CD4-positive, alpha-beta T cell treated with Interleukin-21 for 1 hour (primary cell): ENCODE results near the gene SLC39A2.
"Not testable (repeated sequence)": the region's sequence is repeated elsewhere in the genome, so short reads cannot be mapped to it uniquely, and the experiment has no call there.

Source experiments
- DNase-seq: peaks from one replicate; pipeline ENCODE4 v3.0.0-alpha.2; 2020

Gene SLC39A2

DNA sequence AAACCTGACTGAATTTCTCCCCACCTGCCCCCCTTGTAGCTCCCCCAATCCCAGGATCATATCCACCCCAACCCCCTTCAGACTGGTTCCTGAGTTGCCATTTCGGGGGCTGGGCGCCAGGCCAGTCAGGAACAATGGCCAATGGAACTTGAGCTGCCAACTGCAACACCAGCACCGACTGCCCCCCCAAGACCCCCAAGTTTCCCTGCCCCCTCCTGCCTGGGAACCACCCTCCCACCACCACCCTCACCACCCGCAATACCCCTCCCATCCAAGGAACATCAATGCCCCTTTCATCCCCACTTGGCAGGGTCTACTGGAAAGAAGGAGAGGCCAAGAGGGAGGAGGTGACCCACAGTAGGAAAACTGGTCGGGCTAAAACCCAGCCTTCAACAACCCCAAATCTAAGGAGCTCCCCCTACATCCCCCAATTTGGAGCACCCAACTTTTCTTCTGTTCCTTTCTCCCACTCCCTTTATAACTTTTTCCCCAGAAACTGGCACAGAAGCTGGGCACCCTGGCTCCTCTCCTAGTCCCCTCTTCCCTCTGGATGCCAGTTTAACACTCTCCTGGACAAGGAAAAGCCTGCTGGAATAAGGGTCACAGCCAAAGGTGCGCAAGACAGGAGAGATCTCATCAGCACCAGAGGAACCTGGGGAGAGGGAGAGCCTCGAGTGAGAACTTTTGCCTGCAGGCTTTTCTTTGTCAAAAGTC lies 27.3 kb downstream of the SLC39A2 start:
- no peak for DNase-seq

DNA sequence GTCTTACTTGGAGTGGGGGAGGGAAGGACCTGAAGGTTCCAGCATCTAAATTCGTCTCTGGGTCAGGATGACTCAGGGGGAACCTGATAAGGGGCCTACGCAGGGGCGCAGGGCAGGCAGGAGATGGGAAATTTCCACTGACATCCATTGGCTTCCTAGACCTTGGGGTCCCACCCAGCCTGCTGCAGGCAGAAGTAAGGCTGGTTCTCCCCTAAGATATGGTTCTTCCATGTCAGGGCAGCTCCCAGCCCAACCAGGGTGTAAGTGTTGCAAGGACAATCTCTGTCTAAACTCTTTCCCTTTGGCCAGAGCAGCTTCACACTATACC lies 27.9 kb downstream of the SLC39A2 start:
- no peak for DNase-seq

- no peak for DNase-seq
These were observed 30.8 kb downstream of the SLC39A2 start, which contains the start of gene TPPP2 for GRCh38 chr14:21029917-21030316. TSS of gene TPPP2 (plus strand) at chr14:21030217. CDS start at chr14:21030582, 365 bp downstream.

- DNase-seq = no peak
These were observed 31.4 kb downstream of the SLC39A2 start for GRCh38 chr14:21030531-21030930.

GRCh38 chr14:21032326-21033132 lies 33.4 kb downstream of the SLC39A2 start:
- DNase-seq = no peak

- DNase-seq = no peak
These were observed 34.1 kb downstream of the SLC39A2 start for GRCh38 chr14:21033133-21033698.

DNA sequence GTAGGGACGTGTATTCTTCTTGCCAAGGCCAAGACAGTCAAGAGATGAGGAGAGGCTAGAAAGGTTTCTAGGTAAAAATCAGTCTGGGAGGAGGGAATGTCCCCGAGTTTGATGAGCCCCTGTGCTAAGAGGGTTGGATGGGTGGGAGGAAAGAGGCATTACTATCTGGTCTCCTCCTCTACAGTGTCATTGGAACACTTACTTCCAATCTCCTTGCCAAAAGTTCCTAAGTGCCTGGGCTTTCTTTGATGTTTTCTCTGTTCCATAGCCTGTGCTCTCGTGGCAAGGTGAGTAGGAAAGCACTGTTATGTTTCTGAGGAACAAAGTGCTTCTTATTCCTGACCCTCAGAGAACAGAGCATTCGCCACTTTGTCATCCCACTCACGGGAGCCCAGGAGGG lies 35.6 kb downstream of the SLC39A2 start, which contains the start of gene RNASE13:
TSS of gene RNASE13 (minus strand) at position 101 of the 400 bp plus-strand sequence. CDS start 519 bp downstream, outside the sequence.
- no peak for DNase-seq

DNA sequence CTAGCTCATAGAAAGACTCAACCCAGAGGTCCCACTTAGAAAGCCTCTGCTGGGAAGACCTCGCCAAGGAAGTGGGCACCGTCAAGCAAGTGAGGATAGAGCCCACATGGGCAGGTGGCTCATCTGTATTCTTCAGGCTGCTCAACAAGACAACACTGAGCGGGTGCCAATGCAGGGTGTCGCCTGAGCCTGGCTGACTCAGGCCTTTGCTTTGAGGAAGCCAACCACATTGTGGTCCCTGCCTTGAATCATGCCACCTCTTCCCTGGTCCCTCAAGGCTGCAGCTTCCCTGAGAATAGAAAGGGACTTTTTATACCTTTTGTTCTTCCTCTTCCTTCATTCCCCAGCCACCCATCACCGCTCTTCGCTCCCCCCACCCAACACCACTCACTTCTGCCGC lies 37.7 kb downstream of the SLC39A2 start:
- no peak for DNase-seq

DNA sequence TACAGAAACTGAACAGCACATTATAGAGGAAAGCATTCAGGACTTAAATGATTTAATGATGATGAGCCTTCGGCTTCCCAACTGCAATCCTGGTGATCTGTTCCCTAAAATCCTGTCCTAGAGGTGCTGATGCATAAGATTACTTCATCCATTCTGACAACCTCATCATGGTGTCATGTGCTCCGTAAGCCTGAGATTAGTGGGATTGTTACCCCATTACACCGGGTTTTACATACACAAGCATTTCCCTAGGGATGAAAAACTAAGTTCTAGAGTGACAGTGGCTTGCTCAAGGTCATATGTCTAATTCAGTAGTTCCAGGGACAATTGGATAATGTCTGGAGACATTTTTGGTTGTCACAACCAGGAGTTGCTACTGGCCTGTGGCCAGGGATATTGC lies 38.1 kb downstream of the SLC39A2 start:
- no peak for DNase-seq

DNA sequence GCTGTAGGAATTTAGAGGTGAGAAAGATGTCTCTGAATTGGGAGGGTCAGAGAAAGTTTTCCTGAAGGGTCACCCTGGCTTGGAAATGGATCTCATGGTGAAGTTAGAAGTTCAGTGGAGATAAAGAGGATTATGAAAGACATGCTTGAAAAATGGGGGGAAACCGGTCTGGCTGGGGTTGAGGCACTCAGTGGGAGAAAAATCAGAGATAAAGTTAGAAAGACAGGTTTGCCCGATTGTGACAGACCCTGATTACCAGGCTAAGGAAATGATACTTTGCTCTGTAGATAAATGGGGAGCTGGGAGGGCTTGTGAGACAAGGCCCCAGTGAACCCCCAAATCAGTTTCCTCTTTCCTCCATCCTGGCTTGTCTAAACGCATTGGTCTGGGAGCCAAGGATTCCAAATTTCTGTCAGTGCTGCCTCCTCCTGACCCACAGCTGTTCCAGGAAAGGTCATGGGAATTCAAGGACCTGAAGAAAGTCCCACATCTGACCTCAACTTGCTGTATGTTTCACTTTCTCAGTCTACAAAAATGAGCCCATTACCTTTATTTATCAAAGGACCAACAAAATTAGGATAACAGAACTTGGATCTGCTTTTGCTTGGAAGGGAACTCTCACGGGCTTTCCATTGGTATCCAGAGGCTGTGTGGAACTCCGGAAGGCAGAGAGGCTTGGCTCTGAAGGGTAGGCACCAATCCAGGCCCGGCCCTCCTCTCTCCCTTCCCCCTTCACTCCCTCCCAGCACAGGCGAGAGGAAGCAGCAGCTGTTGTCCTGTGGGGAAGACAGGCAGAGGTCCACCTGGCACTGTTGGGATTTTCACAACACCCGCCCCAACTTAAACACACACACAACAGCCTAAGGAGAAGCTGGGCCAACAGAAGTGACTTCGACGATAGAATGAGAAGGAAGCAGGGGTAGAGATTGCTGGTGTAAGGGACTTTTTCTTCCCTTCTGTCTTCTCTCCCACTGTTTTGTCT lies 39.6 kb downstream of the SLC39A2 start:
- DNase-seq = no peak

GRCh38 chr14:21039585-21040369 lies 40.7 kb downstream of the SLC39A2 start:
- DNase-seq = peak; percentile 54

GRCh38 chr14:21040370-21040925 lies 41.4 kb downstream of the SLC39A2 start:
- DNase-seq = no peak

DNA sequence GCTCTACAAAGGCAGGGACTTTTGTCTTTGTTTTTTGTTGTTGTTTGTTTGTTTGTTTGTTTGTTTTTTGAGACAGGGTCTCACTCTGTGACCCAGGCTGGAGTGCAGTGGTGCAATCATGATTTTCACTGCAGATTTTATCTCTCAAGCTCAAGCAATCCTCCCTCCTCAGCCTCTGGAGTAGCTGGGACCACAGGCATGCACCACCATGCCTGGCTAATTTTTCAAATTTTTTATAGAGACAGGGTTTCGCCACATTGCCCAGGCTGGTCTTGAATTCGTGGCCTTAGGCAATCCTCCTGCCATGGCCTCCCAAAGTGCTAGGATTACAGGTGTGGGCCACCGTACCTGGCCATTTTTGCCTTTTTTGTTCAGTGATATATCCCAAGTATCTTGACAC lies 41.8 kb downstream of the SLC39A2 start:
- not testable (repeated sequence) for DNase-seq

DNA sequence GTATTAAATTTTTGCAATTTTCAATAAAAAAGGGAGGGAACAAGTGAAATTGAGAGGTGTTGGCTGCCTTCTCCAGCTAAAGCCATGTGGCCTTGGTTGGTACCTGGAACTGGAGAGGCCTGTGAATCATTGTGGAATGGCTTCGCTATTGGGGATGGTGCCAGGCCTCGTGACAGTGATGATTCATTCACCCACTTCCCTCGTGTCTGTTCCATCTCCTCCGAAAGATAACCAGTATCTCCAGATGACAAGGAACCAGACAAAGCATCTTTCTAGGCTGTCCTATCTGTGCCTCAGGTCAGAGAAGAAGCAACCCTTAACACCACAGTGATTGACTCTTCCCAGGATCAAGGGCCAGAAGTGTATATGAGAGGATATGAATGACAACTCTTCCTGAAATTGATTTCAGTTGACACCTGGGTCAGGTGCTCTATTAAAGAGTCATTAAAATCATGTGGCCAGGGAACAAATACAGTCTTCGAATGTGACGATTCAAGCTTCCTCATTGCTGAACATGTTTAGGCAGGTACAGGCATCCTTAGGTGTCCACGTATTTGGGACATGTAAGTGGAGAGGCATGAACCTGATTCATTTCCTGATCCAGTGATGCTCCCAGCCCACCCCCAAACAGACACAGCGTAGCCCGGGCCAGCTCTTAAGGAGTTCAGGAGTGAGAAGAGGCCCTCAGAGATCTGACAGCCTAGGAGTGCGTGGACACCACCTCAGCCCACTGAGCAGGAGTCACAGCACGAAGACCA lies 42.8 kb downstream of the SLC39A2 start, which contains the start of gene RNASE7:
TSS of gene RNASE7 (plus strand) at position 687 of the 758 bp plus-strand sequence. CDS start 631 bp downstream, outside the sequence.
- DNase-seq = no peak

DNA sequence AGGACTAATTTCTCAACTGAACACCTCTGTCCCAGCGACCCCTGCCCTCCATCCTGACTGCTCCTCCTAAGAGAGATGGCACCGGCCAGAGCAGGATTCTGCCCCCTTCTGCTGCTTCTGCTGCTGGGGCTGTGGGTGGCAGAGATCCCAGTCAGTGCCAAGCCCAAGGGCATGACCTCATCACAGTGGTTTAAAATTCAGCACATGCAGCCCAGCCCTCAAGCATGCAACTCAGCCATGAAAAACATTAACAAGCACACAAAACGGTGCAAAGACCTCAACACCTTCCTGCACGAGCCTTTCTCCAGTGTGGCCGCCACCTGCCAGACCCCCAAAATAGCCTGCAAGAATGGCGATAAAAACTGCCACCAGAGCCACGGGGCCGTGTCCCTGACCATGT lies 43.8 kb downstream of the SLC39A2 start:
- no peak for DNase-seq

GRCh38 chr14:21043387-21043973 lies 44.4 kb downstream of the SLC39A2 start:
- DNase-seq = no peak

DNA sequence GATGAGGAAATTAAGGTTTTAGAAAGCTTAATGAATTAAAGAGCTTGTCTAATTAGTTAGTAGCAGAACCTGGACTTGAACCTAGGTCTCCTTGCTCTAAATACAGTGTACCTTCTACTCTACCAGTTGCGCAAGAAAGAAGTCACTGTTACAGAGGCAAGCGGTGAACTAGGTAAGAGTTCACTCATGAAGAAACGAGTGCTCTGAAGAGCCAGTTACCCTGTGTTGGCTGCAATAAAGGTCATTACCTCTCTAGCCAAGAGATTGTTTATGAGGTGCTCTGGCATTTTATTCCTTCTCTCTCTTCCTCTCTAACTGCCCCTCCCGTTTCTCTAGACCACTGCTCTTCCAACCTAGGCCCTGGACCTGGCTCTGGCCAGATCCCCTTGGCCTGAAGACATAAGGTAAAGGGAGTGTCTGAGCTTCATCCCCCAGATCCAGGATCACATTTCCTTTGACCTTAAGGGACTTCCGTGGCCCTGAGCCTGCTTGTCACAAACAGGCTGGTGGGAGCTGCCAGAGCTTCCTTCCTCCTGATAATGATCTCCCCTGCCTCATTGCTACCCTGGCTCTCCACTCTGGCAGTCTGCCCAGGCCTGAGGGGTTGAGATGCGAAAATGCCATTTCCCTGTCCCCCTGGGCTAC lies 45.0 kb downstream of the SLC39A2 start:
- peak; percentile 21 for DNase-seq

DNA sequence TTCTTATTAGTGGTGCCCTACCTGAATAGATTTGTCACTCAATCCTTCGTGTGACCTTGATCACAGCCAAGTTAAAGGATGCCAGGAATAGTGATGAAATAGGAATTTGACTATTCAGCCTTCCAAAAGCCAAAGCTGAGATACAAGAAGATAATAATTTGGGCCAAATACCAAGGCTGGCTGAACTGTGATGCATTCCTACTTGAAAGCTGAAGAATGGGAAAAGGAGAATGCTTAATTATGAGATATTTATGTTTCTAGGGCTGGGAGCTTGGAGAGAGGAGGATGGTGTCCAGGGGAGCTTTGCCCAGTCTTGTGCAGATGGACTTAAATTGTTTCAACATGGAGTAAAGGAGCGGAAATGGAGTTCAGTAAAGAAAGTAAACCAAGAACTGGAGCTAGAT lies 48.3 kb downstream of the SLC39A2 start:
- DNase-seq = no peak

- no peak for DNase-seq
These were observed 49.5 kb downstream of the SLC39A2 start for GRCh38 chr14:21048638-21049037.

GRCh38 chr14:21049271-21049673 lies 50.2 kb downstream of the SLC39A2 start:
- DNase-seq = no peak
